Uterus (tissue), 4 donors: ENCODE results near the gene XRCC4. TPM values are rescaled to one million over a fixed set of nuclear protein-coding genes. Genes with fewer than 3 reads are reported as not detected.

Source experiments
- DNase-seq, 2 donors: peaks; one replicate each; pipeline ENCODE4 v3.0.0-alpha.2; 2019 to 2020
- H3K27ac ChIP-seq, 2 donors: fragments of 200-600 bp; sonication (generic); 1 replicate in 1 of 2; 2 replicates in 1 of 2; pipeline ENCODE4 v1.5.1; 2016 to 2018
- H3K27me3 ChIP-seq, 2 donors: fragments of 200-600 bp; sonication (generic); one replicate each; pipeline ENCODE4 v1.5.1; 2018 to 2019; ENCODE audit warnings: control low read depth in 1 of 2
- H3K36me3 ChIP-seq, 2 donors: fragments of 200-600 bp; sonication (generic); one replicate each; pipeline ENCODE4 v1.5.1; 2019; ENCODE audit warnings: control low read depth in 1 of 2
- H3K4me1 ChIP-seq, 2 donors: fragments of 200-600 bp; sonication (generic); one replicate each; pipeline ENCODE4 v1.5.1; 2018 to 2019; ENCODE audit warnings: control low read depth in 1 of 2
- H3K4me3 ChIP-seq, 2 donors: fragments of 200-600 bp; sonication (generic); 1 replicate in 1 of 2; 2 replicates in 1 of 2; pipeline ENCODE4 v1.5.1; 2018 to 2019; ENCODE audit warnings: mild to moderate bottlenecking in 1 of 2
- H3K9me3 ChIP-seq, 2 donors: fragments of 200-600 bp; sonication (generic); one replicate each; pipeline ENCODE4 v1.5.1; 2019; ENCODE audit warnings: control low read depth in 1 of 2
- CTCF ChIP-seq, 4 experiments: fragments of 200-600 bp in 2 of 4; fragments of 450-650 bp in 2 of 4; sonication (generic) in 2 of 4; IDR thresholded peaks; one replicate each; pipeline ENCODE4 v1.5.1; 2016 to 2019; ENCODE audit warnings: antibody characterized with exemption in 4 of 4, mild to moderate bottlenecking in 2 of 4, moderate library complexity in 1 of 4
- POLR2A ChIP-seq, 2 donors: fragments of 450-650 bp; IDR thresholded peaks; one replicate each; pipeline ENCODE4 v1.6.1; 2016; ENCODE audit warnings: antibody characterized with exemption in 2 of 2, mild to moderate bottlenecking in 1 of 2, moderate library complexity in 1 of 2
- intact Hi-C: fragments of 100-400 bp; cut with DNase I; formaldehyde crosslinking; loops from one replicate; pipeline ENCODE4 v1.15.1; 2023; ENCODE audit warnings: low total_unique reads
- total RNA-seq, 4 donors: library from RNA; depleted of rRNA in 3 of 4; stranded (reverse); fragments of >200 nt in 3 of 4; gene quantifications; one replicate each; pipeline versions ENCODE4 v1.1.0 to v1.2.4, GENCODE V29; 2014 to 2023
- donor health status: DM: yes; HTN: yes; CAD: no.

XRCC4 gene
- total RNA-seq, 4 donors from 2014 or later: 1.3 to 12.2 (median 5.5) TPM; not detected in 1

GRCh38 chr5:83331842-83332241, 254.5 kb downstream of the XRCC4 start:
- Histone ChIP-seq H3K27ac (no peak overlapping the region), H3K4me1 (no peaks in the 10 kb centered on the region), H3K9me3 (no peaks in the 10 kb centered on the region), H3K4me3 (no peak overlapping the region), H3K36me3 (no peaks in the 10 kb centered on the region), H3K27me3 (no peaks in the 10 kb centered on the region)
- intact Hi-C loops: no loop called here
- DNase-seq: no peak
- TF ChIP-seq POLR2A (IDR thresholded peaks at IDR 0.05) (no peak), CTCF (IDR thresholded peaks at IDR 0.05) (no peak)

GRCh38 chr5:83337453-83338035, 260.2 kb downstream of the XRCC4 start:
- intact Hi-C loops: no loop called here
- no peaks in the 10 kb centered on the region for H3K4me1 ChIP-seq
- no peak overlapping the region for H3K4me3 ChIP-seq
- TF ChIP-seq POLR2A (IDR thresholded peaks at IDR 0.05): no peak
- TF ChIP-seq CTCF (IDR thresholded peaks at IDR 0.05): no peak
- H3K9me3 ChIP-seq: no peaks in the 10 kb centered on the region
- DNase-seq: no peak
- H3K27me3 ChIP-seq: no peaks in the 10 kb centered on the region
- H3K36me3 ChIP-seq: no peaks in the 10 kb centered on the region
- no peak overlapping the region for H3K27ac ChIP-seq

- intact Hi-C loops: no loop called here
- no peak for DNase-seq
- TF ChIP-seq CTCF (IDR thresholded peaks at IDR 0.05): no peak
- no peak for TF ChIP-seq POLR2A (IDR thresholded peaks at IDR 0.05)
These were observed 263.2 kb downstream of the XRCC4 start for GRCh38 chr5:83340511-83340918.

GRCh38 chr5:83341815-83342334, 264.5 kb downstream of the XRCC4 start:
- DNase-seq: no peak
- no peak overlapping the region for H3K27ac ChIP-seq
- no peaks in the 10 kb centered on the region for H3K9me3 ChIP-seq
- no peaks in the 10 kb centered on the region for H3K36me3 ChIP-seq
- no peak overlapping the region for H3K4me3 ChIP-seq
- H3K27me3 ChIP-seq: no peaks in the 10 kb centered on the region
- intact Hi-C loops: no loop called here
- TF ChIP-seq CTCF (IDR thresholded peaks at IDR 0.05) (no peak), POLR2A (IDR thresholded peaks at IDR 0.05) (no peak)
- H3K4me1 ChIP-seq: no peaks in the 10 kb centered on the region

More at GRCh38 chr5:83340511-83340918, 263.2 kb downstream of the XRCC4 start:
- no peak overlapping the region for H3K4me3 ChIP-seq
- H3K27me3 ChIP-seq: no peaks in the 10 kb centered on the region
- no peaks in the 10 kb centered on the region for H3K9me3 ChIP-seq
- no peak overlapping the region for H3K27ac ChIP-seq
- H3K4me1 ChIP-seq: no peaks in the 10 kb centered on the region
- no peaks in the 10 kb centered on the region for H3K36me3 ChIP-seq

- TF ChIP-seq CTCF (IDR thresholded peaks at IDR 0.05) (no peak), POLR2A (IDR thresholded peaks at IDR 0.05) (no peak)
- Histone ChIP-seq H3K9me3 (no peaks in the 10 kb centered on the region), H3K4me3 (no peak overlapping the region), H3K4me1 (no peaks in the 10 kb centered on the region), H3K27me3 (no peaks in the 10 kb centered on the region), H3K27ac (no peak overlapping the region), H3K36me3 (no peaks in the 10 kb centered on the region)
- intact Hi-C loops: no loop called here
- DNase-seq: no peak
These were observed 265.1 kb downstream of the XRCC4 start for GRCh38 chr5:83342465-83342864.
